ENCODE data around the gene PTEN.
A peak's percentile ranks its signal among the peaks of the same experiment; 100 is the strongest.

The PTEN gene

DNA sequence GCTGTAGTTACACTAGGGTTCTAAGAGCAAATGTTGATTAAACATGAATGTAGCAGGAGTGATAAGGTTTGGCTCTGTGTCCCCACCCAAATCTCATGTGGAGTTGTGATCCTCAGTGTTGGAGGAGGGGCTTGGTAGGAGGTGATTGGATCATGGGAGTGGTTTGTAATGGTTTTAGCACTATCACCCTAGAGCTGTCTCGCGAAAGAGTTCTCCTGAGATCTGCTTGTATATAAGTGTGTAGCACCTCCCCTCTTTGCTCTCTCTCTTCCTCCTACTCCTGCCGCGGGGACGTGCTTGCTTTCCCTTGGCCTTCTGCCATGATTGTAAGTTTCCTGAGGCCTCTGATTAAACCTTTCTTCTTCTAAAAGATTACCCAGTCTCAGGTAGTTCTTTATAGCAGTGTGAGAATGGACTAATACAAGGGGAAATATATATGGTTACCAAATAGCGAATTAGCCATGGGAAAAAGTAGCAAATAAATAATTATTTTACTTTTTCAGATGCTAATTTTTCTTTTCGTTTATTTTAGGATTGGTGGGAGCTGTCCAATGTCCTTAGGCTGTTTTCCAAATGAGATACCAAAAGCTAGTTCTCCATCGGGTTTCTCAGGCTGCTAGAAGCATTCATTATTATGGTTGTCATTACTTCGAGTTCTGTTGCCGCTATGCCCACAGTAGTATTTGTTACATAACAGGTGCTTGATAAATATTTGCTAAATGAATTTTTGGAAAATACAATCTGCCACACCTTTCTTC lies 58.7 kb downstream of the PTEN start:
- TF ChIP-seq, protein P1, sequence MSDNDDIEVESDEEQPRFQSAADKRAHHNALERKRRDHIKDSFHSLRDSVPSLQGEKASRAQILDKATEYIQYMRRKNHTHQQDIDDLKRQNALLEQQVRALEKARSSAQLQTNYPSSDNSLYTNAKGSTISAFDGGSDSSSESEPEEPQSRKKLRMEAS (IDR thresholded peaks at IDR 0.05): no peak
- TF ChIP-seq TCF12 (IDR thresholded peaks at IDR 0.05; ENCODE audit: low read depth) (no peak), EP300 (IDR thresholded peaks at IDR 0.05; ENCODE audit: borderline replicate concordance) (no peak), EGR1 (IDR thresholded peaks at IDR 0.05) (no peak)
- TF ChIP-seq, protein P2, sequence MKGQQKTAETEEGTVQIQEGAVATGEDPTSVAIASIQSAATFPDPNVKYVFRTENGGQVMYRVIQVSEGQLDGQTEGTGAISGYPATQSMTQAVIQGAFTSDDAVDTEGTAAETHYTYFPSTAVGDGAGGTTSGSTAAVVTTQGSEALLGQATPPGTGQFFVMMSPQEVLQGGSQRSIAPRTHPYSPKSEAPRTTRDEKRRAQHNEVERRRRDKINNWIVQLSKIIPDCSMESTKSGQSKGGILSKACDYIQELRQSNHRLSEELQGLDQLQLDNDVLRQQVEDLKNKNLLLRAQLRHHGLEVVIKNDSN (IDR thresholded peaks at IDR 0.05): no peak
- TF ChIP-seq, protein P3, sequence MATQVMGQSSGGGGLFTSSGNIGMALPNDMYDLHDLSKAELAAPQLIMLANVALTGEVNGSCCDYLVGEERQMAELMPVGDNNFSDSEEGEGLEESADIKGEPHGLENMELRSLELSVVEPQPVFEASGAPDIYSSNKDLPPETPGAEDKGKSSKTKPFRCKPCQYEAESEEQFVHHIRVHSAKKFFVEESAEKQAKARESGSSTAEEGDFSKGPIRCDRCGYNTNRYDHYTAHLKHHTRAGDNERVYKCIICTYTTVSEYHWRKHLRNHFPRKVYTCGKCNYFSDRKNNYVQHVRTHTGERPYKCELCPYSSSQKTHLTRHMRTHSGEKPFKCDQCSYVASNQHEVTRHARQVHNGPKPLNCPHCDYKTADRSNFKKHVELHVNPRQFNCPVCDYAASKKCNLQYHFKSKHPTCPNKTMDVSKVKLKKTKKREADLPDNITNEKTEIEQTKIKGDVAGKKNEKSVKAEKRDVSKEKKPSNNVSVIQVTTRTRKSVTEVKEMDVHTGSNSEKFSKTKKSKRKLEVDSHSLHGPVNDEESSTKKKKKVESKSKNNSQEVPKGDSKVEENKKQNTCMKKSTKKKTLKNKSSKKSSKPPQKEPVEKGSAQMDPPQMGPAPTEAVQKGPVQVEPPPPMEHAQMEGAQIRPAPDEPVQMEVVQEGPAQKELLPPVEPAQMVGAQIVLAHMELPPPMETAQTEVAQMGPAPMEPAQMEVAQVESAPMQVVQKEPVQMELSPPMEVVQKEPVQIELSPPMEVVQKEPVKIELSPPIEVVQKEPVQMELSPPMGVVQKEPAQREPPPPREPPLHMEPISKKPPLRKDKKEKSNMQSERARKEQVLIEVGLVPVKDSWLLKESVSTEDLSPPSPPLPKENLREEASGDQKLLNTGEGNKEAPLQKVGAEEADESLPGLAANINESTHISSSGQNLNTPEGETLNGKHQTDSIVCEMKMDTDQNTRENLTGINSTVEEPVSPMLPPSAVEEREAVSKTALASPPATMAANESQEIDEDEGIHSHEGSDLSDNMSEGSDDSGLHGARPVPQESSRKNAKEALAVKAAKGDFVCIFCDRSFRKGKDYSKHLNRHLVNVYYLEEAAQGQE (IDR thresholded peaks at IDR 0.05; ENCODE audit: low read depth): peak; percentile 78

DNA sequence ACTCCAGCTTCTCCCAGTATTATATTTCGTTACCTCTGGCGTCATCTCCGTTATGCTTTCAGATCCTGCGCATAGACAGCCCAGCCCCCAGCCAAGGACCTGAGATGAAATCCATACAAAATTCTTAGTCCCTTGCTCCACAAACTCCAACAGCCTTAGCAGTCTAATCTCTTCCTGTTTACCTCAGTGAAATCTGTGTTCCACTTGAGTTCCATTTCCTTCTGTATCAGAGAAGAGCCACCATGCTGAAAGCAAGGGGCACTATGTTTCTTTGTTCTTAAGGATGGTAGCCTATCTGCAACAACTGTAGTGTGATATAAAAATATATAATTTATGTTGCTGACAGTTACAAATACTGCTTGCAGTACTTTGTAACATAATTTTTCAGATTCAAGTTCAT lies 59.8 kb downstream of the PTEN start:
- TF ChIP-seq, protein P2 (IDR thresholded peaks at IDR 0.05): no peak
- TF ChIP-seq TCF12 (IDR thresholded peaks at IDR 0.05; ENCODE audit: low read depth) (no peak), CEBPB (IDR thresholded peaks at IDR 0.05) (no peak), EP300 (IDR thresholded peaks at IDR 0.05; ENCODE audit: borderline replicate concordance) (no peak), EGR1 (IDR thresholded peaks at IDR 0.05) (no peak), FOXM1 (IDR thresholded peaks at IDR 0.05; ENCODE audit: borderline replicate concordance, low read depth) (no peak), YY1 (IDR thresholded peaks at IDR 0.05; ENCODE audit: low read depth) (no peak), RAD21 (IDR thresholded peaks at IDR 0.05; ENCODE audit: low read depth) (no peak), CREB1 (IDR thresholded peaks at IDR 0.05; ENCODE audit: low read depth) (no peak), ZBTB7A (IDR thresholded peaks at IDR 0.05; ENCODE audit: low read depth) (no peak), TAF1 (IDR thresholded peaks at IDR 0.05; ENCODE audit: low read depth) (no peak), NFIC (IDR thresholded peaks at IDR 0.05) (no peak), TEAD4 (IDR thresholded peaks at IDR 0.05) (no peak)
- TF ChIP-seq, protein P3 (IDR thresholded peaks at IDR 0.05; ENCODE audit: low read depth): no peak
- TF ChIP-seq, protein P1 (IDR thresholded peaks at IDR 0.05): no peak

DNA sequence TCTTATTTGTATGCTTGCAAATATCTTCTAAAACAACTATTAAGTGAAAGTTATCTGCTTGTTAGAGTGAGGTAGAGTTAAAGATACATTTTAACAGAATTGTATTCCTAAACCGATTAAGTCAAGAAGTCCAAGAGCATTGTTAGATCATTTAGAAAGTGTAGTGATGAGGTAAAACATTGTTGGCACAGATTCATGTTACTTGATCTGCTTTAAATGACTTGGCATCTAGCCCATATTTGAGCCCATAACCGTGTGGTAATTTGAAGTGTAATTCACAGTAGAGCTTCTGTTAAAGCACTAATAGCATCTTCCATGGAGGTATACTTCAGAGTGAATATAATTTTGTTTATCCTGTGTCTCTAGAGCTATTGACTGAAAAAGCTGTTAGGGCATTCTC lies 62.1 kb downstream of the PTEN start:
- TF ChIP-seq, protein P2 (IDR thresholded peaks at IDR 0.05): no peak
- no peak for TF ChIP-seq TCF12 (IDR thresholded peaks at IDR 0.05; ENCODE audit: low read depth)
- TF ChIP-seq NFIC (IDR thresholded peaks at IDR 0.05): peak; percentile 93
- no peak for TF ChIP-seq EGR1 (IDR thresholded peaks at IDR 0.05)

DNA sequence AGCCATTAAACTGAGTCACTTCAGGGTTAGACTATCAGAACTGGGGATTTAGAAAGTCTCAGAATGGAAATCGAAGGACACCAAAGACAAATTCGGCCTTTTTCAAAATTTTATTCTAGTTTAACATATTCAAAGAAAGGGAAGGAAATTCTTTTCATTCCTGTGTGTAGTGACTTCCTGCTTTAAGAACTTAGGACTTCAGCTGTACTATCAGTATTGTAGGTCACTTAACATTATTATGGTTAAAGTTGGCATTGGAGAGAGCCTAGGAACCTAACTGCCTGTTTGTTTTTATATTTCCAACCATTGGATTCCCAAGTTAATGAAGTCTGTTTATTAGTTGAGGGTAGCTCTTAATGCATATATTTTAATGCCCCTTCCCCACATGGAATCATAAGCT lies 63.7 kb downstream of the PTEN start:
- TF ChIP-seq TEAD4 (IDR thresholded peaks at IDR 0.05) (no peak), ZBTB7A (IDR thresholded peaks at IDR 0.05; ENCODE audit: low read depth) (no peak), TAF1 (IDR thresholded peaks at IDR 0.05; ENCODE audit: low read depth) (no peak), CREB1 (IDR thresholded peaks at IDR 0.05; ENCODE audit: low read depth) (no peak), EP300 (IDR thresholded peaks at IDR 0.05; ENCODE audit: borderline replicate concordance) (no peak), FOXM1 (IDR thresholded peaks at IDR 0.05; ENCODE audit: borderline replicate concordance, low read depth) (no peak)
- TF ChIP-seq, protein P2 (IDR thresholded peaks at IDR 0.05): no peak
- TF ChIP-seq, protein P1 (IDR thresholded peaks at IDR 0.05): no peak

DNA sequence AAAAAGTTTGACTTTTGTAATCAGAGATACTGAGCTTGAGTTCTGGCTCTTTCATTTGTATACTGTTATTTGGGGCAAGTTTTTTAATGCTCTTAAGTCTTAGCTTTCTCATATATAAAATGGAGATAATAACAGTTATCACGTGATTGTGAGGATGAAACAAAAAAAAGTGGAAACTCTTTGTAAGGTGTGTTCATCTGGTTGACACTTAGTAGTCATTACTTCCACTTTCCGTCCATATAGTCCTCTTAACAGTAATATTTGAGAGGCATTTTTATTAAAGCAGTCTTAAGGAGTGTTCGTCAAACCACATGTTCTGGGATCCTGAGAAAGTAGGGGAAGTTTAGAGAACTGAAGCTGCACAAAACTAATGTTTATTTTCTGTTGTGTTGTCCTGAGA lies 65.6 kb downstream of the PTEN start:
- TF ChIP-seq TAF1 (IDR thresholded peaks at IDR 0.05; ENCODE audit: low read depth) (no peak), CEBPB (IDR thresholded peaks at IDR 0.05) (no peak), TCF12 (IDR thresholded peaks at IDR 0.05; ENCODE audit: low read depth) (no peak), RAD21 (IDR thresholded peaks at IDR 0.05; ENCODE audit: low read depth) (no peak), ZBTB7A (IDR thresholded peaks at IDR 0.05; ENCODE audit: low read depth) (no peak), TEAD4 (IDR thresholded peaks at IDR 0.05) (no peak), EP300 (IDR thresholded peaks at IDR 0.05; ENCODE audit: borderline replicate concordance) (no peak), NFIC (IDR thresholded peaks at IDR 0.05) (no peak), YY1 (IDR thresholded peaks at IDR 0.05; ENCODE audit: low read depth) (no peak), CREB1 (IDR thresholded peaks at IDR 0.05; ENCODE audit: low read depth) (no peak), EGR1 (IDR thresholded peaks at IDR 0.05) (no peak), FOXM1 (IDR thresholded peaks at IDR 0.05; ENCODE audit: borderline replicate concordance, low read depth) (no peak)
- TF ChIP-seq, protein P1 (IDR thresholded peaks at IDR 0.05): no peak
- TF ChIP-seq, protein P3 (IDR thresholded peaks at IDR 0.05; ENCODE audit: low read depth): no peak
- TF ChIP-seq, protein P2 (IDR thresholded peaks at IDR 0.05): no peak
